GM18505 (cell line): ENCODE measurements around the gene GNAQ.
"Not testable (repeated sequence)": the region's sequence is repeated elsewhere in the genome, so short reads cannot be mapped to it uniquely, and the experiment has no call there.

Experiments used
- ATAC-seq: cut with Tn5 transposase; IDR thresholded peaks from one replicate; pipeline ENCODE4 v1.9.1; 2021; ENCODE audit not compliant: unreplicated experiment
- POLR2A ChIP-seq: IDR thresholded peaks from 4 replicates; pipeline ENCODE4 v1.6.1; 2011; ENCODE audit warnings: borderline replicate concordance; ENCODE audit not compliant: insufficient read depth, insufficient read length; ENCODE audit errors: extremely low read depth

The GNAQ gene

DNA sequence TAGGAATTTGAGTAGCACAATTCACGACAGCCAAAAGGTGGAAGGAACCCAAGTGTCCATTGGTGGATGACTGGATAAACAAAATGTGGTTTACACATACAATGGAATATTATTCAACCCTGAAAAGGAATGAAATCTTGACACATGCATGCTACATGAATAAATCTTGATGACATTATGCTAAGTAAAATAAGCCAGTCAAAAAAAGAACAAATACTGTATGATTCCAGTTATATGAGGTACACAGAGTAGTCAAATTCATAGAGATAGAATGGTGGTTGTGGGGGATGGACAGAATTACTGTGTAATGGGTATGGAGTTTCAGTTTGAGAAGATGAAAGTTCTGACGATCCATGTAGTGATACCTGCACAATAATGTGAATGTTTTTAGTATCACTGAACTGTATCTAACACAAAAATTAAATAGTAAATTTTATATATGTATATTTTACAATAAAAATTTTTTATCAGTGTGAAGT lies 265.8 kb downstream of the GNAQ start:
- no peak for TF ChIP-seq POLR2A
- no peak for ATAC-seq

DNA sequence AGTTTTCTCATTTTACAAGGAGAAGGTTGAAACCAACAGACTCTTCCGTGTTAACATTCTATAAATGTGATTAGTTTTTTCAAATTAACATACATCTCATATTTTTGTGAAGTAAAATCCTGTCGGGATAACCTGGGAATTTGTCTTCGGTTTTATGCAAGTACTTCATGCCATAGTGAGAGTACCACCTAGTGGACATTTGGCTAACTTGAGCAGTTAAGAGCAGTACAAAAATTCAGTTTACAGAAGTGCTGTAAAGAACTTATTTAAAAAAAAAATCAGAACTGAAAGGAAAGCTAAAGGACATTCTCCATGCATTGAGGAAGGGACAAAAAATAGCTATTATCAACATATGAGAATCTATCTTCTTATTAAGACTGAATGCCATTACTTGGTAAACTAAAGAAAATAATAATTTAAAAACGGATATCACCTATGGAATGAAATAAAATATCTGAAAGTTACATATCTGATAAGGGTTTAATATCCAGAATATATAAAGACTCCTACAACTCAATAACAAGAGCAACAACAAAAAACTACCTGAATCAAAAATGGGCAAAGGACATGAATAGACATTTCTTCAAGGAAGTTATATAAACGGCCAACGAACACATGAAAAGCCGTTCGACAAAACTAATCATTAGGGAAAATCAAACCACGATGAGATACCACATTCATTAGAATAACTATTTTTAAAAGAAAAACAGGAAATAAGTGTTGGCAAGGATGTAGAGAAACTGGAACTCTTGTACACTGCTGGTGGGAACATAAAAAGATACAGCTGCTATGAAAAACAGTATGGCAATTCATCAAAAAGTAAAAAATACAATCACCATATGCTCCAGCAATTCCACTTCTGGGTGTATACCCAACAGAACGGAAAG lies 266.5 kb downstream of the GNAQ start:
- TF ChIP-seq POLR2A = no peak
- no peak for ATAC-seq

DNA sequence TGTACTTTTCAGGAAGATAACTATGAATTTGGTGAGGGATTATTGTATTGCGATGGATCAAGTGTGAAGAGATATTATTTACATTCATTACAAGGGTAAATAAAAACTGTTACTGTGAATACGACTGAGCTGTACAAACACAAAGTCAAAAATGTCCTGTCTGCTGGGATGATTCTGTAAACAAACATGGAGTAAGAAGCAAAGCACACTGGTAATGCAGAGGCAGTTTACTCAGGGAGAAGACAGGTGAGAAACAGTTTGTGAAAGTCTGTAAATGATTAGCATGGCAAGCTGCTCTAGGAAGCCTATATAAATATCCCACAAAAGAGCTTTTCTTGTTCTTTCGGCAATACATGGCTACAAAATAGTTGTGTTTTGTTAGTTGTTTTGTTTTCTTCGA lies 268.0 kb downstream of the GNAQ start:
- no peak for TF ChIP-seq POLR2A
- no peak for ATAC-seq

DNA sequence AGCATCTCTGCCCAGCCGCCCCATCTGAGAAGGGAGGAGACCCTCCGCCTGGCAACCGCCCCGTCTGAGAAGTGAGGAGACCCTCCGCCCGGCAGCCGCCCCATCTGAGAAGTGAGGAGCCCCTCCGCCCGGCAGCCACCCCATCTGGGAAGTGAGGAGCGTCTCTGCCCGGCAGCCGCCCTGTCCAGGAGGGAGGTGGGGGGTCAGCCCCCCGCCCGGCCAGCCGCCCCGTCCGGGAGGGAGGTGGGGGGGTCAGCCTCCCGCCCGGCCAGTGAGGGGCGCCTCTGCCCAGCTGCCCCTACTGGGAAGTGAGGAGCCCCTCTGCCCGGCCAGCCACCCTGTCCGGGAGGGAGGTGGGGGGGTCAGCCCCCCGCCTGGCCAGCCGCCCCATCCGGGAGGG lies 270.7 kb downstream of the GNAQ start:
- ATAC-seq = not testable (repeated sequence)

DNA sequence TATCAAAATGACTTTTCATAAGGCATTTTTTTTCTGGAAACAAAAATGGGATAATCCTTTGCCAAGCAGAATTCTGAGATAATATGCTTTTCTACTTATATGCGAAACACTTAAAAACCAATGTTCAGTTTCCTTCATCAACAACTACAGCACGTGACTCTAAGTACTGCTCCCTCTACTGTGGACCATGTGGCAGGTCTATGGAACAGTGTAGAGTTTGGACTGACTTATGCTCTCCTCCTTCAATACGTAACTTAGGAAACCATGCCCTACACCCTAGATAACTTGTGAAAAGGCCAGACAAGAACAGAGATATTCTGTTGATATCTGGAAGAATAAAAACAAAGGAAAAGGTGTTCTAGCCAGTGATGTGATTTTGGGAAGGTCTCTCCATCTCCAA lies 272.2 kb downstream of the GNAQ start:
- ATAC-seq = no peak
- no peak for TF ChIP-seq POLR2A

DNA sequence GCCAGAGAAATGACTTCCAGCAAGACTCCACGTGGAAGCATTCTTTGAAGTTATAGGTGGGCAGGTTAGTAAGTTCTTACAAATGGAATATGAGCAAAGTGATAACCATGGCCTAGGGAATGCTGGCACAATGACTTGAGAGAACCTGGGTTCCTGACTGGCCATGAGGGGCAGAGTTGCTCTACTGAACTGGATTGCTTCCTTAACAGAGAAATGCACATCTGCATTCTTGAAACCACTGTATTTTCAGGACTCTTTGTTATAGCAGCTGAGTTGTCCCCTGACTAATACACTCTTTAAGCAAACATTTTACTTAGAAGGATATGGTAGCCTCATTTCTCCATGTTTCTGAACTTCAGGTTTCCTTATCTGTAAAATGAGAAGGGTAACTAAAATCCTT lies 275.2 kb downstream of the GNAQ start:
- no peak for ATAC-seq
- TF ChIP-seq POLR2A = no peak

DNA sequence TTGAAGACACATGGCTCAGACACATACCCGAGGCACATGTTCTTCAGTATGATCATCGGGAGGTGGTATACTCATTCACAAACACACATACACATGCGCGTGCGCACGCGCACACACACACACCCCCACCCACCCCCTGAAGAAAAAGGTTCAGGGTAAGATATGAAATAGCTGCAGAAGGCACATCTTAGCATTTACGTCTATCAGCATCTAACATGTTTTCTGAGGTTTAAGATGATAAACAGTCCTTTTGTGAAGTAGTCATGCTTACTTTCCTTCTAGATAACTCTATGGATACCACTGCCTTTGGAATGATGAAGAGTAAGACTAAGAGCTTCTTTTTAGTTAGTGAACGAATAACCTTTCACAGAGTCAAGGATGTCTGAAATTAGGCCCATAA lies 278.4 kb downstream of the GNAQ start:
- no peak for ATAC-seq
- TF ChIP-seq POLR2A = no peak

DNA sequence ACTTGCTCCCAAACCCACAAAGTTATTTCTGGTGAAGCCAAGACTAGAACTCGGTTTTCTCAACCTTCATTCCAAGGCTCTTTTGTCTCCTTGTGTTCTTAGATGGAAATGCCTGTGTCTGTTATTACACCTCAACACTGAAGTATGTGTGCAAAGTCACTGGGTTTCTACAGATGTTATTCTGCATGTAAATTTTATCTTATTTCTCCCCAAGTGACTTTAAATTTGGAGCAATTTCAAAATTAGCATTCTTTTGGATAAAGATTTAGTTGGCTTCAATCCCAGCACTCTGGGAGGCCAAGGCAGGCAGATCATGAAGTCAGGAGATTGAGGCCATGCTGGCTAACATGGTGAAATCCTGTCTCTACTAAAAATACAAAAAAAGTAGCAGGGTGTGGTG lies 279.1 kb downstream of the GNAQ start:
- no peak for TF ChIP-seq POLR2A
- no peak for ATAC-seq

DNA sequence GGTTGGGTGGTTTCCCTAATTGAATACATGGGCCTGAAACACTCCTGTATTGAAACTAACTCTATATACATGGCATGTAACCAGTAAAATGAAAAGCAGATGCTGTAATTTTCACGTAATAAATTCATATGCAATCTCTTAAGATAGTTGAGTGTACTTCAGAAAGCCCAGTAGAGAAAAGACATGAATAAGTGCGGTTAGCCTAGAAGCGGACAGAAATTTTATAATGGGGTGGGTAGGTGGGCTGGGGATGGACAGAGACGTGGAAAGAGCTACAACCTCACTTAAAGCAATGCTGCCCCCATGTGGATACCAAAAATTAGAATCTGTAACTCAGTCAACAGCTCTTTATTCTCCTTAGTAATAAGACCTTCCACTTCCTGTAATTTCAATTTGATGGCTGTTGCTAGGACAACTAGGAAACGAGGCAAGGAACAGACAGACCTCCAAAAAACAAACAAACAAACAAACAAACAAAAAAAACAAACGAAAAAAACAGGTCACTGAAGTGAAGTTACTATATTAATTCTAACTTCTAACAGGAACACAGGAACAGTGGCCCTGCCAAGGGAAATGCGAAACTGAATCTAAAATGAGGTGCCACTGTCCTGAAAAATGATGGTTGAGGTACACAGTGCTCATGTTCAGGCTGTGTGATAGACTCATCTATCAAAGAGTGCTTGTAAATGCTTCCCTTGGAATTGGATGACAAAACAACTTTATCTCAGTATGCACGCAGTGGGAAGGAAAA lies 280.1 kb downstream of the GNAQ start:
- ATAC-seq = no peak
- TF ChIP-seq POLR2A = no peak

DNA sequence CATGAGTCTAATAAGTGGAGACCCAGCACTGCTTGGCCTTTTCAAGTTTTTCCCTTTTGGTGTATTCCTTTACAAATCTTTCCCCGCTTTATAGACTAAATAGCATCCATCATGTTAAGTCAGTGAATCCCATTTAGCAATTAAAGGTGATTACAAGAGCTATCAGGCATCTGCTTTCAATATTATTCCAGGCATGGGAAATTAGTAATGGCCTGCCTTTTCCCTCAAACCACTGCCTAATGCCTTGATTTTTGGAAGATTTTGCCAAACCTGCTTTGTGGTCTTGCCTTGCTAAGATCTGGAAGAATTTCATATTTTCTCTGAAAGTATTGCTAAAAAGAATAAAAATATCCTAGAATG lies 280.6 kb downstream of the GNAQ start:
- TF ChIP-seq POLR2A = no peak
- no peak for ATAC-seq

DNA sequence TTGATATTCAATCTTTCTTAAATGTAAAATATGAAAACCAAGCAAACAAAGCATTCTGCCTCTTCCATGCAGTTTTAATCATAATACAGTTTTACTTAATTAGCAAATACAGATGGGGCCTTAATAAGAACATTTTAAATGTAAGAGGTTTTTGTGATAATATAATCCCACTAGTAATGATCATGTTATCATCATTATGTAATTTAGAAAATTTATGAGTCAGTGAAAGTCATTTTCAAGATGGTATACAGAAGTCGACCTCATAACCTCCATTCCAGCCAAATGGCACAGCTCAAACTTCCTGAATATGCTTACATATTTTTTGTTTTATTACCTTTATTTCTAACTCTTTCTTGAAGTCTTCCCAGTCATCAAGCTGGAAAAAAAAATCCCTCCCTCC lies 281.3 kb downstream of the GNAQ start:
- TF ChIP-seq POLR2A = no peak
- ATAC-seq = no peak

DNA sequence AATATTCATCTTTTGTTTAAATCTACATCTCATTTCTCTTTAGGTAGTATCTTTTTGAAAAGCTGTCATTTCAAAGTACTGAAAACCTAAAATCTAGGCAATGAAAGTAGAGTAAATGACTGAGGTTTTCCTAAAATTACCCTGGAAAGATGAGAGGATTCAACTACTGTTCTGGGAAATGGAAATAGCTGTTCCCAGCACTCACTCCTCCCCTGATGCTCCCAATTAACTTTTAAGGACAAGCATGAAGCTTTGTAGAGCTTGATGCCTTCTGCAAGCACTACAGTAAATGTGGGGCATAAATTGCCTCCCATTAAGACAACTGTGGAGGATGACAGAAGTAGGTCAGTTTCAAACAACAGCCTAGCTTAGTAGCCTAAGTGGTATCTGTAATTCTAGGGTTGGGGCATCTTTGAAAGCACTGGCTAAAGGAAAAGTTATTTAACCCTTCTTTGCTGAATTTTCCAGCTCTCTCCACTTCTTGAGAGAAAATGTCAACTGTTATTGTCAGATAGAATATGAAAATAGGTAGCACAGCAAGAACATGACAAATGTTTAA lies 283.3 kb downstream of the GNAQ start:
- no peak for ATAC-seq

DNA sequence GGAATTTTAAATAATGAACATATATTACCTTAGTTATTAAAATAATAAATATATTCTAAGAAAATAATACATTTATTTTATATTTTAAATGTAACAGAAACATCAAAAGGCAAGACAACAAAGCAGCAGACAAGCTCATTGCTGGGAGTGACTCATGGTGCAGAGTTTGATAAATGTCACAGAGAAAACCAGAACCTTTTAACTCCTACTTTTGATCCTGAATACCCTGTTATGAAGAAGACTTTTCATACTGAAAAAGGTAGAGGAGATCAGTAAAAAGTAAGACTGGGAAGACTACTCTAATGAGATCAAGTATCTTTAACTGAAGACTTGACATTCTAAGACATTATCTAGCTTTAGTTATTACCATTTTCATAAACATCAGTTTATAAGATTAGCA lies 284.4 kb downstream of the GNAQ start:
- ATAC-seq = no peak
- no peak for TF ChIP-seq POLR2A

More for the DNA sequence above, 283.3 kb downstream of the GNAQ start:
- TF ChIP-seq POLR2A = no peak

DNA sequence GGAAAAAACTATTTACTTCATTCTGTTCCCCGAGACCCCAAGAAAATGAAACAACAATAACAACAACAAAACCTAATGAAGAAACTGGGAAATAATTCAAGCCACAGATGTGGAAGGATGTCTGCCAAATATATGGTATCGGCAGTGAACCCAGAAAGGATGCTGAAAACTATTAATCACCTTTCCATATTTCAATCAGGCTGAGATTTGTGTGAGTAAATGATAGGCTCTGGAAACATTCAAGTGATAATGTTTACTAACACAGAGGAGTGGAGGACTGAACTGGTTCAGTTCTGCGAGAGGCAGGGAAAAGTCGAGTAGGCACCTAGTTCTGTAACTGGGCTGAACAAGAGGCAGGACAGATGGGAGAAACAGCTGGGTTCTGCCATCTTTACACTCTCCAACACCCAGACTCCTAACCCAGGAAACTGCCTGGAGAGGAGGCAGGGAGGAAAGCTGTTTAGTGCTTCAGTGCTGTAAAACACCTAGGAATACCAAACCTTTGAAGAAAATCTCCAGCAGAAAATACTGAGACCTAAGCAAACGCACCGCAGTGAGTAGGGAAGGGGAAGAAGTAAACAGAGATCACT lies 286.7 kb downstream of the GNAQ start:
- TF ChIP-seq POLR2A = no peak
- no peak for ATAC-seq

DNA sequence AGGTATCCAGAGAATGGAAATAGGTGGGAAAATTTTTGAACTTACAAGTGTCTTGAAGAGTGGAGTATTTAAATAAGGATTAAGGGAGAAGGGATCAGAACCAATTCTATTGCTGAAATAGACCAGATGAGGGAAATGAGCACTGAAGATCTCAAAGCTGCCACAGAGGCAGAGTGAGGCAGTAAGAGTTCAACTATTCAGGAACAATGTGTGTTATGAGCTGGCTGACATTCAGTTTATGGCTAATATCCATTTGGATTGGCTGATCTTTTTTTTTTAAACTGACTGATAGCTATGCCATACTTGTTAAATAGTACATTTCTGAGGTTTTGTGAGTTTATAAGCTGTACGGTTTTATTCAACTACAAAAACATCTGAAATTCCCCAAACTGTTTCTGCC lies 288.2 kb downstream of the GNAQ start:
- no peak for ATAC-seq
- no peak for TF ChIP-seq POLR2A
